T-helper 2 cell (primary cell): ENCODE results near the gene AKR1C3.
"Not testable (repeated sequence)": the region's sequence is repeated elsewhere in the genome, so short reads cannot be mapped to it uniquely, and the experiment has no call there.

ENCODE experiments used
- DNase-seq, 5 experiments: peaks; one replicate each; pipeline versions ENCODE4 v3.0.0 to v3.0.0-alpha.2; 2012 to 2022

The AKR1C3 gene

DNA sequence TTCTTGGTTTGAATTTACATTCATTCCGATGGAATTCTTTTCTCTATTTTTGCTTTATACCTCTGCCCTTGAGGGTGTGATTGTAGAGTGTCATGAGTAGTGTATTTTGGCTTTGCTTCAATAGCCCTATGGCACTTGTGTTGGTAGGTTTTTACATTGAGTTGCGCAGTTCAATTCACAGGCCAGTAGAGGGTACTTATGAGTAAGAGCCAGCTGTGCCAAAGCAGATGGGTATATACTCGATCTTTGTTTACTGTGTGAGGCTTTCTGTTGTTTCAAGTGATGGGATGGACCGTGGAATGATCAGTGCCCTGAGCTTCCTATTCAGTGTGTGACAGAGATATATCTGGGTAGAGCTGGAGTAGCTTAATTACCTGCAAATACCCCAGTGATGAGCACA is 4.3 kb upstream of the AKR1C3 start:
- DNase-seq: peak in 1 of 5 experiments; percentile 62

DNA sequence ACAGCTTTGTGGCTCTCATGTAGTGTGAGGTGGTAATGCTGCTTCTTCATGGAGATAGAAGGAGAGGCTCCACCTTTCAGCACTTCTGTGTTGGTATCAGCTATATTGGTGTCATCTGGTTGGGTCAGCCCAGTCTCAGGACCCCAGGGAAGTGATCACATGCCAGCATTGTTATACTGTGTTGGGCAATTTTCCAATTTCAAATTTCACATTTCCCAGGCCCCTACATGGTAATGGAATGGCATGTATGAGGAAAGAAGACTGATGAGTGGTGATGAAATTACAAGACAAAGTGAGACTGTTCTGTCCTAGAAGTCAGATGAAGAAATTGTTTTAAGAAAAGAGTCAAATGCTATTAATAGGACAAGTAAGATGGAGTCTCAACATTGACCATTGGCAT is 3.7 kb upstream of the AKR1C3 start:
- no peak for DNase-seq

DNA sequence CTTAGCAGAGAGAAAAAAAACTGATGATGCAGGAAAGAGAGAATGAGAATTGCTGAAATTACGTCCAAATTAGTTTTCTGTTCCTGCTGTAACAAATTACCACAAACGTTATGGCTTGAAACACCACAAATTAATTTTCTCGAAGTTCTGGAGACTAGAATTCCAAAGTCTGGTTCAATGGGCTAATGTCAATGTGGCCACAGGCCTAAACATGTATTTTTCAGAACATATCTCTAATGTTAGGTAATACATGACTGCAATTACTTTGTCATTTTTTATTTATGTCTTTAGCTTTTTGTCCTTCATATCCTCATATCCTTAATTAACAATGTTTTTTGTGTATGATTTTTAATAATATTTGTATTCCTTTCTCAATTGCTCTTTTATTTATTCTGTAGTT is 3.0 kb upstream of the AKR1C3 start:
- no peak for DNase-seq

DNA sequence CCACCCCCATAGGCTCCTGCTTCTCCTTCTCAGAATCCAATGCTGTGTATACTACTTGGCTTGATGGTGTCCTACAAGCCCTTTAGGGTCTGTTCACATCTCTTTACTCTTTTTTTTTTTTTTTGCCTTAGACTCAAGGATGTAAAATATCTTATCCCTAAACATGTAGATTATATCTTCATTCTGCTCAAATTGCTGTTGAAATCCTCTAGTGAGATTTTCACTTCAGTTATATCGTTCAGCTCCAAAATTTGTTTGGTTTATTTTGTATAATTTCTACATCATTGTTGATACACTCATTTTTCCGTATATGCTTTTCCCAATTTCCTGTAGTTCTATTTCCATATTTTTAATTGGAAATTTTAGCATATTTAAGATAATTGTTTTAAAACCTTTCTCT is 1.8 kb upstream of the AKR1C3 start:
- no peak for DNase-seq

DNA sequence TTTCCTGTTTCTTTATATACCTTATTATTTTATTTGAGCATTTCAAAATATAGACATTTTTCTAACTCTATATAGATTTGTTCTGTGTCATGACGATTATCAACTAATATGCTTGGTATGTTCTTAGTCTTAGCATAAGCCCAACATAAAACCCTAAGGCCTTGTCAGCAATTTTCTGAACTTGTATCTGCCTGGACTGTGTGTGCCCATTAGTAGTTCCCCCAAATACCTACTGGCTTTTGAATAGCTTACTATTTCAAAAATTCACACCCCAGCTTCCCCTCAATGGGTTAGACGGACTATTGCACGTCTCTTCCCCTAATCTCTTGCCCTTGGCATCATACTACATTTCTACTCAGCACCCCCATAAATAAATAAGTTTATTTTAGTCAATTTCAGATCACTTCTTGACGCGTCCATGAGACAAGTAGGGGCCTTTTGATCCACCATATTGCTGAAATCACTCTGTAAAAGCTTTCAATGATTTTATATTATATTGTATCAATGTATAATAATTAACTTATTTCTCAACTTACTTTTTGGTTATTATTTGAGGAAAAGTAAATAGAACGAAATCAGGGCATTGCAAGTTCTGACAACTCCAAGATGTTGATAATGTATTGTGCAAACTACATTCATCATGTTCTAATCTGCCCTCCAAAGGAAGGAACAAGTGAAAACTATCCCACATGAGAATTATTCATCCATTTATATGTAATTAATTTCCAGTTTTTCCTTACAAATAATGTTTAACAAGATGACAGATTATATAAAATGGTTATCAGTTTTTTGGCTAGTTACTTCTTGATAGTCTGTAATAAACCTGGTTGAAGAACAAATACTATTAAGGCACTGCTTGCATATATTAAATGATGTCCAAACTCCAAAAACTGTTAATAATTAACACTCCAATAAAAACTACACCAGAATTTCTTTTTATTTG is 1.1 kb upstream of the AKR1C3 start:
- DNase-seq: no peak

DNA sequence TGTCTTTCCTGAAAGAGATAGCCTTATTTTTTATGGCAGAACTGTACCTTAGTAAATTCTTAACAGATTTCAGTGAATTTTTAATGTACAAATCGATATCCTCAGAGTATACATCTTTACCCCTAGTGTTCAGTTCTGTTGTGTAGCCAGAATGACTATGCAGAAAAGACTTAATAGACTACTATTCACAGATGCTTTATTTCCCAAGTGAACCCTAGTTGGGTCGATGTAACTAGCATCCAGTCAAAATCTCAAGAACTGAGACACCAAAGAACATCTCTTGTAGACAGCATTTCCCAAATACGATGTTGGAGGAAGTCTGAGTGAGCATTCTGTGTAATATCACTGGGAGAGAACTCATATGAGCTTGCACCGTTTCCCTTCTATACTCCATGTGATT is 1.5 kb downstream of the AKR1C3 start:
- DNase-seq: no peak

DNA sequence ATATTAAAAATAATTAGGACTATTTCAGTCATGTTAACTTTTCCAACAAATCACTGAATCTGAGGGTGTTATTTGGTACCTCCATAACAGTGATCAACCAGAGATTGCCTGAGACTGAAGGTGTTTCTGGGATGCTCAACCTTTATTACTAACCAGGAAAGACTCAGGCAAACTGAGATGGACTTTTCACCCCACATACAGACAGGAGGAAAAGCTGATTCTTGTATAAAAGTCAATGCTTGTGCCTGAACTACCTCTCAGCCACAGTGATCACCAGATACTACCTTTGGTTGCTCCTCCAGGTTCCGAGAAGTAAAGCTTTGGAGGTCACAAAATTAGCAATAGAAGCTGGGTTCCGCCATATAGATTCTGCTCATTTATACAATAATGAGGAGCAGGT is 1.9 kb downstream of the AKR1C3 start:
- no peak for DNase-seq

DNA sequence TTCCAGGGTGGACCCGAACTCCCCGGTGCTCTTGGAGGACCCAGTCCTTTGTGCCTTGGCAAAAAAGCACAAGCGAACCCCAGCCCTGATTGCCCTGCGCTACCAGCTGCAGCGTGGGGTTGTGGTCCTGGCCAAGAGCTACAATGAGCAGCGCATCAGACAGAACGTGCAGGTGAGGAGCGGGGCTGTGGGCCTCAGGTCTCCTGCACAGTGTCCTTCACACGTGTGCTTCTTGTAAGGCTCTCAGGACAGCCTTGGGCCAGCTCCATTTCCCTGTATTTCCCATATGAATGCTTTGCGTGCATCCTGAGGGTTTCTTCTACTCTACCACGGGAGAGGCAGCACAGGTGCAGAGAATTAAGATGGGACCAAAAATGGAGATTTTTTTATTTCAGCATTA is 8.3 kb downstream of the AKR1C3 start:
- not testable (repeated sequence) for DNase-seq

DNA sequence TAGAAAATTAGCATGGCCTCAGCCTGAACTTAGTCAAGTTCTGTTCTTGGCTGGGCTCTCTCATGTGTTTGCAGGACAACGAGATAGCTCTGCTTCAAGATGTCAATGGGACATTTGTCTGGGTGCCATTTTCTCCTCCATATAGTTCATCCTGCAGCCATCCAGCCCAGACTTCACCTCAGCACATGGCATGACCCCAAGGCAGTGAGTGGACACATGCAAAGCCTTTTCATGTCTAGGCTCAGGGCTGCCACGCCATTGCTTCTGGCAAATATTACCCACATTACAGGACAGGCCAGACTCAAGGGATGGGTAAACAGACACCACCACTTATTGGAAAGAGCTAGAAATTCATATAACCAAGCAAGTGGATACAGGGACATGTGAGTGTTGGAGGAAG is 9.3 kb downstream of the AKR1C3 start:
- no peak for DNase-seq

DNA sequence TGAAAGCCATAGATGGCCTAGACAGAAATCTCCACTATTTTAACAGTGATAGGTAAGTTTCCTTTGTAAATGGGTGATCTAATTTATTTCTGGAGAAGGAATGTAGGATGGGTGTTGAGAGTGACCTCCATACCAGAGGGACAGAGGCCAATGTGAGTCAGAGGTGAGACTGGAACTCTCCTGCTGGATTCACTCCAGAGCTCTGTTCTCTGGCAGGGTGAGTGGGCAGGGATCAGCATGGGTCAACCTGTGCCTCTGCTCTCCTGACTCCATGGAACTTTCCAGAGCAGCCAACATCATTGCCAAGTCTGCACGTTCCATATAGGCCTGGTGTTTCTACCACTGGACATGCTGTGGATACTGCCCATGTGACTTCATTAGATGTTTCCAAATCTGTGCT is 11.4 kb downstream of the AKR1C3 start:
- no peak for DNase-seq

DNA sequence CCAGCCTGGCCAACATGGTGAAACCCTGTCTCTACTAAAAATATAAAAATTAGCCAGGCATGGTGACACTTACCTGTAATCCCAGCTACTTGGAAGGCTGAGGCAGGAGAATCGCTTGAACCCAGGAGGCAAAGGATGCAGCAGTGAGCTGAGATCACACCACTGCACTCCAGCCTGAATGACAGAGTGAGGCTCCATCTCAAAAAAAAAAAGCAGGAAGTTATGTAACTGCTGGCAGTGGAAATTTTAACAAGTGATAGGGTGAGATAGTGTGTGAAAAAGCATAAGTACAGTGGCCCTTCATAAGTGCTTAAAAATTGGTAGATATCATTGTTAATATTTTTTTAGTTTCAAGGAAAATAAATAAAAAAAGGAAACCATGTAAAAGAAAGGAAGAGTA is 12.3 kb downstream of the AKR1C3 start:
- no peak for DNase-seq

DNA sequence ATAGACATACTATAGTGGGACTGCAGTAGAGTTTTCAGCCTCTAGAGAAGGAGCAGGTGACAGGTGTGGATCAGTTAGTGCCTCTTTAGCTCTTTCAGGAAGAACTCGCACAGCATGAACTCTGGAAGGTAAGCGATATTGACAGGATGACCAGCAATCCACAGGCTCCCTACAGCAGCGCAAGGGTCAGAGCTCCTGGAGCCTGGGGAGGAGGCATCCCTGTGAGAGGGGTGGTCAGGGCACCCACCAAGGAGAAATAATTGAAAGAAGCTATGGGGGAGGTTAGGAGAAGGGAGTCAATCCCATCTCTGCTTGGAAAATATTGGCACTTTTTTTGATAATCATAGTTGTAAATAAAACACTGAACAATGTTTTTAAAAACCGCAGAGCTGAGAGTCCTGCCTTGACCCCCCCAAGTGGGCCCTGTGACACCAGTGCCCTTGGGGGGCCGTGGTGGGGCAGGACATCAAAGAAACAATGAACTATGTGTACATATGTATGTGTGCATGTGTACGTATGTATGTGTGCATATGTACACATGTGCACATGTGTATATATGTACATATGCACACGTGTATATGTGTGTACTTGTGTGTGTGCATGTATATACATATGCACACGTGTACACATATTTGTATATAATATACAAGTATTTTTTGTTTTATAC is 13.8 kb downstream of the AKR1C3 start:
- no peak for DNase-seq

DNA sequence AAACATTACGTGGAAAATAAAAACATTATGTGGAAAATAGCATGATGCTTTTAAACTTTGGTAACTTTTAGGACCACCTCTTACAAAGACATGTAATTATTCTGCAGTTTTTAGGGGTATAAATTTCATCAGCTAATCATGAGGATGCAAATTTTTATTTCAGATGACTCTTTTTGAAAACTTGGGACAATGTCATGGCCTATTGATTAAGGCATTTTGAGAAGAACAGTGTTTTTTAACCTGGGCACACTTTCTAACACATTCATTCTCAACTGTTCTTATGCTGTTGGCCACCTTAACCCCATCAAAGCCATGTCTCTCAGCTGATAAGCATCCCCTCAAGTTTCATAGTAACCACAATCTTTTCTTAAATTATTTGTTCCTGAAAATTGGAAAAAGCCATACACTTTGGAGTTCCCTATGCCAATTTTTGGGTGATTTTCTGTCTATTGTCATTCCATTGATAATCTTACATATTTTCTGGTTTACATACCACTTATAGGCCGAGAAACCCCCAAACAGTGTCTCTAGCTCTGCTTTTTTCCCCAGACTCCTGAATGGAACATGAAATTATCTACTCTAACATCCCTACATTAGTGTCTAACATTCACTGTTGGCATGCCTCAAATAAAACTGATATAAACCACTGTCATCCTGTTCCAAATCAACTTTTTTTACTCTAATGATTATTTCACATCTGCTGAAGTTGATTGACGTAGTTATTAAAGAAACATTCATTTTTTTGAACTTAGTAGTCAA is 14.6 kb downstream of the AKR1C3 start:
- no peak for DNase-seq

DNA sequence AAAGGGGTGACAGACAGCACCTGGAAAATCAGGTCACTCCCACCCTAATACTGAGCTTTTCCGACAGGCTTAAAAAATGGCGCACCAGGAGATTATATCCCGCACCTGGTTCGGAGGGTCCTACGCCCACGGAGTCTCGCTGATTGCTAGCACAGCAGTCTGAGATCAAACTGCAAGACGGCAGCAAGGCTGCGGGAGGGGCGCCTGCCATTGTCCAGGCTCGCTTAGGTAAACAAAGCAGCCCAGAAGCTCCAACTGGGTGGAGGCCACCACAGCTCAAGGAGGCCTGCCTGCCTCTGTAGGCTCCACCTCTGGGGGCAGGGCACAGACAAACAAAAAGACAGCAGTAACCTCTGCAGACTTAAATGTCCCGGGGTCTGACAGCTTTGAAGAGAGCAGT is 15.6 kb downstream of the AKR1C3 start:
- not testable (repeated sequence) for DNase-seq

DNA sequence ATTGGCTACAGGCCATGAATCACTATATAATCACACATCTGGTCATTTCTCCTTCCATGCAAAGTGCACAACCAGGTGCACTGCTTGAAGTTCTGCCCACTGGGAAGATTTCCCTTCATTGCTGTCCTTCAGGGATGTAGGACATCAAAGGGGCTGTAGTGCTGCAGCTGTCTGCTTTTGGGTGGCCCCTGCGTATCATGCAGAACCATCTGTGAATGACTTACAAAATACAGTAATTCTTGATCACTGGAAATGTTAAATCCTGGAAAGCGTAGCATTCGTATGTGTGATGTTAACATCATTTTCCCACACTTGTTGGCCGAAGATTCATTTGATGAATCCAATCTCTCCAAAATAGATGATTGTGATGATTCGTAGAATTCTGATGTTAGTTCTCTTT is 22.4 kb downstream of the AKR1C3 start:
- no peak for DNase-seq

DNA sequence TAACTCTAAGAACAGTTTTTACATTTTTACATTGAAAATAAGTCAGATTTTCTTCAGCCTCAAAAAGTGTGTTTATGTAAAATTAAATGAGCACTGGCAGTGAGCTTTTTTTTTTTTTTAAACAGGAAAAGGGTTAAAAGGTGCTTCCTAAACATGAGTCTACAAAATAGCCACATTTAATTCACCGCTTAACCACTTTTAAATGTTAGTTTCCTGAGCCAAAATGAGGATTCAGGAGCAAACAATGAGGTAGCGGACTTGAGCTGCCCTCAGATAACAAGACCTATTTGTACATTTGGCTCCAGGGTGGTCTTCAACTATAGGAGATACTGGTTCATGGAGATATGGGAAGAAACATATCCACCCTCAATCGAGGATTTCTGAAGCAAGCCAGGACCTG is 22.8 kb downstream of the AKR1C3 start:
- DNase-seq: no peak

DNA sequence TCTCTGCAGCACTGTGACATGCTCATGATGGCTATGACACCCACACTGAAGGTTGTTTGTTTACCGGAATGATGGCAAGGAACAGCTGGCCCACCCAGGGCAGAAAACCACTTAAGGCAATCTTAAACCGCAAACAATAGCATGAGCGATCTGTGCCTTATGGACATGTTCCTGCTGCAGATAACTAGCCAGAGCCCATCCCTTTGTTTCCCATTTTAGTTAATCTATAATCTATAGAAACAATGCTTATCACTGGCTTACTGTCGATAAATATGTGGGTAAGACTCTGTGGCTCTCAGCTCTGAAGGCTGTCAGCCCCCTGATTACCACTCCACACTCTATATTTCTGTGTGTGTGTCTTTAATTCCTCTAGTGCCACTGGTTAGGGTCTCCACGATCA is 25.8 kb downstream of the AKR1C3 start:
- not testable (repeated sequence) for DNase-seq

DNA sequence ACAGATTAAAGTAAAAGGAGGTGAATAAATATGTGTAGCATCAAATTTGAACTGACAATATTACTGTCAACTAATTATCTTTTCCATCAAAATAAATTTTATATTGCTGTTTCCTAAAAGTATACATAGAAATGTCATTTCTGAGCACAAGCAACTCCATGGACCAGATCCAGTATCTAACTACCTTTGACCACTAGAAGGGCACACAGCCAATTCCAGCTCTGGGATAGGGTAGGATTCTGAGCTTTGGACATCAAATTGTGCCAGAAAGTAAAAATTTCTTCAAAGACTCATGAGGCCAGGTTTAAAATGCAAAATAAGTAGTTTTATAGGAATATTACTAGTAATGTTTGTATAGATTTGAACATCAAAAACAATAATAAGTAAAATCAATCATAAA is 29.7 kb downstream of the AKR1C3 start:
- no peak for DNase-seq

DNA sequence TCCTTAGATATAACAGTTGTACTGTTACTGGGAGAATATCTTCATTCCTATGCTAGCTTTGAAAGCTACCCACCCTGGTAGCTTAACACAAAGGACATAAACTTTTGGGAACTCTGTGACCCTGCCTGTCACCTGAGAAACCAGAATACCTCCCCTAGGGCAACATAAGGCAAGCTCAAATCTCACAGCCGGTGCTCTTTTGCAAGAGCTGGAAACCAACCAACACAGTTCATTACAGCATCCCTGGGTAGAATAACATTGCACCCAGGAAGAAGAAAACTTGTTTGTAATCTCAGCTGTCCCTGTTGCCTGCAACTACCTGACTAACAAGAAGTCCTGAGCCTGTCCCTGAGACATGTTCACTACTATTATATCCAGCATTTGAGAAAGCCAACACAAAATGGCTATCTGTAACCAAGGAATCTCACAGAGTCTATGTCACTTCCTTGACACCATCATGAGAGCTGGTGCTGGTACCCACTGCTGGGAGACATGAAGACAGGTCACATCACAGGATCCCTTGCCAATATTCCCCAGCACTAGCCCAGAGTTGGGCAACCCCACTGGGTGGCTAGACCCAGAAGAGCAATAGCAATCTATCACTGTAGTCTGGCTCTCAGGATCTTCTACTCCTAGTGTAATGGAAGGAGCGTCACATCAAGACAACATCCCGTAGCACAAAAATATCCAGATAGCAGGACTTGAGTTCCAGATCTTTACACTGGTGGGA is 31.3 kb downstream of the AKR1C3 start:
- no peak for DNase-seq

DNA sequence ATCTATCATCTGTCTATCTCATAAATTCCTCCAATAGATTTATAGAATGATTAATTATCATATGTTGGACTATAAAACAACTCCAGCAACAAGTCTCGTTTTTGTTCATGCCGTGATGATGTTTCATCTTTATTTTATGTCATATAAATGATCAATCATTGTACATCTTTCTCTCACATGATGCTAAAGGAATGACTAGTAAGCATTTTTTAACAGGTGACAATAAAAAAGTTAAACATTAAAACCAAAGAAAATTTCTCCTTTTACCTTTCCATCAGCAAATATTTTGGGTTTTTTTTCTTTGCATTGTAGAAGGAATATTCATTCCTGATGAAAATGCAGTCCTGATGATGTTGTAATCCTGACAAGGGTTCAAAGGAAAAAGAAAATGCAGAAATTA is 41.4 kb downstream of the AKR1C3 start:
- DNase-seq: no peak

DNA sequence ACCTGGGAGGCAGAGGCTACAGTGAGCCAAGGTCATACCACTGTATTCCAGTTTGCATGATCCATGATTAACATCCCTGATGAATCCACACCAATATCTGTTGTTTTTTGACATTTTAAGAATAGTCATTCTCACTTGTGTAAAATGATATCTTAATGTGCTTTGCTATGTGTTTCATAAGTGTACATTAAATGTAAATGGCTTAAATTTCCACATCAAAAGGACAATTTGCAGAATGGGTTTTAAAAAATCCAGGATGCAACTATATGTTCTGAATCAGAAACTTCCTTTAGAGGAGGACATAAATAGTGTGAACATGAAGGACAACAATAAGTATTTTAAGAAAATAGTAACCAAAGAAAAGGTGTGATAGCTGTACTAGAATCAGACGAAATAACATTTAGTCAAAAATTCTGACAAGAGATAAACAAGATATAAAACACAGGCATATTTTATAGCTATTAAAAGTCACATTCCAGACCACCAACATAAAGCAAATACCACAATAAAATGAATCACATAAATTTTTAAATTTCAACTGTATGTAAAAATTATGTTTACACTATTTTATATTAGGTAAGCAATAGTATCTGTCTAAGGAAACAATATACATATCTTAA is 42.4 kb downstream of the AKR1C3 start:
- DNase-seq: no peak

DNA sequence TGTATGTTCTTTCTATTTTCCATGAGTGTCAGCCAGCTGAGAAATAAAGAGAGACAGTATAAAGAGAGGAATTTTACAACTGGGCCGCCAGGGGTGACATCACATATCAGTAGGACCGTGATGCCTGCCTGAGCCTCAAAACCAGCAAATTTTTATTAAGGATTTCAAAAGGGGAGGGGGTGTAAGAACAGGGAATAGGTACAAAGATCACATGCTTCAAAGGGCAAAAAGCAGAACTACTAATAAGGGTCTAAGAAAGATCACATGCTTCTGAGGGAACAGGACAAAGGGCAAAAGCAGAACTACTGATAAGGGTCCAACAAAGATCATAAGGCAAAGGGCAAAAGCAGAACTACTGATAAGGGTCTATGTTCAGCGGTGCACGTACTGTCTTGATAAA is 43.5 kb downstream of the AKR1C3 start:
- not testable (repeated sequence) for DNase-seq
